OCI-LY1 (cell line): Measurements from ENCODE around the gene WNT16.
"Not testable (repeated sequence)": the region's sequence is repeated elsewhere in the genome, so short reads cannot be mapped to it uniquely, and the experiment has no call there.

ENCODE experiments used
- H2AFZ ChIP-seq: fragments of 200-600 bp; sonication (generic), shearing (Covaris generic); 2 replicates; pipeline ENCODE4 v1.6.0; 2014; ENCODE audit warnings: antibody characterized with exemption, mild to moderate bottlenecking, low read length
- H3F3A ChIP-seq: fragments of 200-600 bp; sonication (generic), shearing (Covaris generic); 2 replicates; pipeline ENCODE4 v1.6.0; 2014; ENCODE audit warnings: mild to moderate bottlenecking, antibody characterized with exemption, low read length, moderate library complexity; ENCODE audit not compliant: insufficient read depth
- H3K27ac ChIP-seq: fragments of 200-600 bp; sonication (generic); 2 replicates; pipeline ENCODE4 v1.5.1; 2014; ENCODE audit warnings: low read length, mixed run types, mild to moderate bottlenecking, low read depth; ENCODE audit not compliant: poor library complexity, severe bottlenecking
- H3K27me3 ChIP-seq: fragments of 200-600 bp; sonication (generic); 2 replicates; pipeline ENCODE4 v1.6.0; 2014; ENCODE audit warnings: antibody characterized with exemption, mild to moderate bottlenecking, low read length, moderate library complexity; ENCODE audit not compliant: insufficient read depth
- H3K36me3 ChIP-seq: fragments of 200-600 bp; sonication (generic); 2 replicates; pipeline ENCODE4 v1.6.1; 2014; ENCODE audit warnings: mild to moderate bottlenecking, antibody characterized with exemption, low read length, moderate library complexity, mixed read lengths; ENCODE audit not compliant: insufficient read depth
- H3K4me1 ChIP-seq: fragments of 200-600 bp; sonication (generic); 2 replicates; pipeline ENCODE4 v1.5.1; 2014; ENCODE audit warnings: mild to moderate bottlenecking, low read length, moderate library complexity; ENCODE audit not compliant: insufficient read depth, severe bottlenecking
- H3K4me2 ChIP-seq: fragments of 200-600 bp; sonication (generic), shearing (Covaris generic); 2 replicates; pipeline ENCODE4 v1.6.1; 2014; ENCODE audit warnings: low read length
- H3K4me3 ChIP-seq: fragments of 200-600 bp; sonication (generic); 2 replicates; pipeline ENCODE4 v1.5.1; 2014; ENCODE audit warnings: low read length, low read depth, mild to moderate bottlenecking, mixed read lengths; ENCODE audit not compliant: poor library complexity, severe bottlenecking
- H3K79me2 ChIP-seq: fragments of 200-600 bp; shearing (Covaris generic); 2 replicates; pipeline ENCODE4 v1.6.1; 2016; ENCODE audit warnings: mixed run types, low read length, mixed read lengths; ENCODE audit not compliant: insufficient read depth
- H3K9ac ChIP-seq: fragments of 200-600 bp; sonication (generic), shearing (Covaris generic); 2 replicates; pipeline ENCODE4 v1.6.1; 2014; ENCODE audit warnings: mild to moderate bottlenecking, low read length, mixed read lengths
- H3K9me2 ChIP-seq: fragments of 200-600 bp; sonication (generic), shearing (Covaris generic); 2 replicates; pipeline ENCODE4 v1.6.1; 2014; ENCODE audit warnings: low read depth, mild to moderate bottlenecking, low read length, mixed read lengths
- H3K9me3 ChIP-seq: fragments of 200-600 bp; shearing (Covaris generic); 2 replicates; pipeline ENCODE4 v1.6.1; 2014; ENCODE audit warnings: low read length, mixed read lengths
- H4K20me1 ChIP-seq: fragments of 200-600 bp; sonication (generic), shearing (Covaris generic); 2 replicates; pipeline ENCODE4 v1.6.0; 2016; ENCODE audit warnings: mild to moderate bottlenecking, low read length; ENCODE audit not compliant: insufficient read depth
- EZH2 ChIP-seq: fragments of 200-600 bp; sonication (generic), shearing (Covaris generic); IDR thresholded peaks from 2 replicates; pipeline ENCODE4 v1.8.0; 2017; ENCODE audit warnings: borderline replicate concordance, mixed run types, mild to moderate bottlenecking, antibody characterized with exemption, low read length, moderate library complexity, mixed read lengths
- TF ChIP-seq, protein P1 (sequence below): fragments of 200-600 bp; sonication (generic), shearing (Covaris generic); IDR thresholded peaks from 2 replicates; pipeline ENCODE4 v1.5.1; 2017; ENCODE audit warnings: mild to moderate bottlenecking, antibody characterized with exemption, low read length, moderate library complexity, mixed read lengths

The WNT16 gene

DNA sequence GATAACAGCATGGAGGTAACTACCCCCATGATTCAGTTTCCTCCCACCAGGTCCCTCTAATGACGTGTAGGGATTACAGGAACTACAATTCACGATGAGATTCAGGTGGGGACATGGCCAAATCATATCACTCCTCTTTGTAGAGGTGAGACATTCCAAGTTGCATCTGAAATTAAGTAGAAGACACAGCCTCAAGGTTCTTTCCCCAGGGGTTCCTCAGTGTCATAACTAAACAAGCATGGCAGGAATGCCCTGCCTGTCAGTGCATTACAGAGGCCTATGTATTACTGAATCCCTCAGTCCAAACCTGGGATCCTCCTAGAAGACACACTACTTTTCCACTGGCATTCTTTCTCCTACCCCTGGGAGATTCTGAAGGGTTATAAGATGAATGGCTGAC lies 42.6 kb upstream of the WNT16 start:
- Histone ChIP-seq H3F3A (no peaks in the 10 kb centered on the region), H3K27me3 (no peaks in the 10 kb centered on the region), H3K36me3 (peaks cover 20% of the 10 kb centered on the region), H3K4me2 (no peak overlapping the region), H3K4me1 (no peaks in the 10 kb centered on the region), H3K79me2 (no peaks in the 10 kb centered on the region), H3K9me2 (no peaks in the 10 kb centered on the region), H4K20me1 (no peaks in the 10 kb centered on the region), H2AFZ (no peak overlapping the region), H3K4me3 (no peak overlapping the region), H3K27ac (no peak overlapping the region), H3K9me3 (peaks cover 37% of the 10 kb centered on the region), H3K9ac (no peak overlapping the region)
- TF ChIP-seq EZH2: no peak
- TF ChIP-seq, protein P1, sequence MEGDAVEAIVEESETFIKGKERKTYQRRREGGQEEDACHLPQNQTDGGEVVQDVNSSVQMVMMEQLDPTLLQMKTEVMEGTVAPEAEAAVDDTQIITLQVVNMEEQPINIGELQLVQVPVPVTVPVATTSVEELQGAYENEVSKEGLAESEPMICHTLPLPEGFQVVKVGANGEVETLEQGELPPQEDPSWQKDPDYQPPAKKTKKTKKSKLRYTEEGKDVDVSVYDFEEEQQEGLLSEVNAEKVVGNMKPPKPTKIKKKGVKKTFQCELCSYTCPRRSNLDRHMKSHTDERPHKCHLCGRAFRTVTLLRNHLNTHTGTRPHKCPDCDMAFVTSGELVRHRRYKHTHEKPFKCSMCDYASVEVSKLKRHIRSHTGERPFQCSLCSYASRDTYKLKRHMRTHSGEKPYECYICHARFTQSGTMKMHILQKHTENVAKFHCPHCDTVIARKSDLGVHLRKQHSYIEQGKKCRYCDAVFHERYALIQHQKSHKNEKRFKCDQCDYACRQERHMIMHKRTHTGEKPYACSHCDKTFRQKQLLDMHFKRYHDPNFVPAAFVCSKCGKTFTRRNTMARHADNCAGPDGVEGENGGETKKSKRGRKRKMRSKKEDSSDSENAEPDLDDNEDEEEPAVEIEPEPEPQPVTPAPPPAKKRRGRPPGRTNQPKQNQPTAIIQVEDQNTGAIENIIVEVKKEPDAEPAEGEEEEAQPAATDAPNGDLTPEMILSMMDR: no peak

- H3K4me1 ChIP-seq: no peaks in the 10 kb centered on the region
- peaks cover 16% of the 10 kb centered on the region for H3K36me3 ChIP-seq
- no peak overlapping the region for H3K4me2 ChIP-seq
- no peak overlapping the region for H3K27ac ChIP-seq
- no peak overlapping the region for H3K4me3 ChIP-seq
- no peaks in the 10 kb centered on the region for H3K79me2 ChIP-seq
- no peak overlapping the region for H2AFZ ChIP-seq
- no peaks in the 10 kb centered on the region for H4K20me1 ChIP-seq
- H3K9ac ChIP-seq: no peak overlapping the region
- H3F3A ChIP-seq: no peaks in the 10 kb centered on the region
- TF ChIP-seq, protein P1: no peak
- TF ChIP-seq EZH2: no peak
- H3K9me2 ChIP-seq: no peaks in the 10 kb centered on the region
- H3K27me3 ChIP-seq: no peaks in the 10 kb centered on the region
- peaks cover 37% of the 10 kb centered on the region for H3K9me3 ChIP-seq
Measured at GRCh38 chr7:121286742-121287734, 41.8 kb upstream of the WNT16 start.

DNA sequence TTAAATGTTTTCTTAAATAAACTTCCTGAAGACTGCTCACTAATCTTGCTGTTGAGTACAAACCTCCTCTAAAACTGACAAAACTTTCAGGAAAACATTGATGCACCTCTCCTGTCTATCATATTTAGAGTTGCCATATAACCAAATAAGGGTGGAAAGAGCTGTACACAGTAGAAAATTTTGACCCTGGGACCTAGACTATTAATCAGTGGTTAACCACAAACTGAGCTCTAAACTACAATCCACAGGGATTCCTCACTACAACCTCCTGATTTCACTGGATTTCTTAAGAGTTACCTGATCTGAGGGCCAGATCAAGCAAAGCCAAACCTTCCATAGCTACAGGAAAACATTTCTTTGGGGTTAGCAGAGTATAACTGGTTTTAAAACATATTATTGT lies 39.9 kb upstream of the WNT16 start:
- Histone ChIP-seq H3K9me2 (no peaks in the 10 kb centered on the region), H3K4me1 (no peaks in the 10 kb centered on the region), H3K9me3 (peaks cover 30% of the 10 kb centered on the region), H3K36me3 (0 out of 2 replicates have a peak, but pooled peaks cover 5% of the 10 kb centered on the region), H3K9ac (no peak overlapping the region), H2AFZ (no peak overlapping the region), H4K20me1 (no peaks in the 10 kb centered on the region), H3F3A (no peaks in the 10 kb centered on the region), H3K79me2 (no peaks in the 10 kb centered on the region), H3K27ac (no peak overlapping the region), H3K27me3 (no peaks in the 10 kb centered on the region), H3K4me2 (no peak overlapping the region), H3K4me3 (no peak overlapping the region)
- TF ChIP-seq, protein P1: no peak
- no peak for TF ChIP-seq EZH2

DNA sequence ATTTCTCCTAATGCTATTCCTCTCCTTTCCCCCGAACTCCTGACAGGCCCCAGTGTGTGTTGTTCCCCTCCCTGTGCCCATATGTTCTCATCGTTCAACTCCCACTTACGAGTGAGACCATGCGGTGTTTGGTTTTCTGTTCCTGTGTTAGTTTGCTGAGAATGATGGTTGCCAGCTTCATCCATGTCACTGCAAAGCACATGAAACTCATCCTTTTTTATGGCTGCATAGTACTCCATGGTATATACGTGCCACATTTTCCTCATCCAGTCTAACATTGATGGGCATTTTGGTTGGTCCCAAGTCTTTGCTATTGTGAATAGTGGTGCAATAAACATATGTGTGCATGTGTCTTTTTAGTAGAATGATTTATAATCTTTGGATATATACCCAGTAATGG lies 38.9 kb upstream of the WNT16 start:
- not testable (repeated sequence) for H3K4me3 ChIP-seq, H3K36me3 ChIP-seq, H3K9ac ChIP-seq, H3K27me3 ChIP-seq, H4K20me1 ChIP-seq, H2AFZ ChIP-seq, H3K9me2 ChIP-seq, H3K27ac ChIP-seq, H3K4me2 ChIP-seq, H3K4me1 ChIP-seq, H3K79me2 ChIP-seq, H3F3A ChIP-seq
- H3K9me3 ChIP-seq: peaks cover 20% of the 10 kb centered on the region
